ENCODE measurements around the gene SFTPA1.
"Not testable (repeated sequence)": the region's sequence is repeated elsewhere in the genome, so short reads cannot be mapped to it uniquely, and the experiment has no call there.

Gene SFTPA1

DNA sequence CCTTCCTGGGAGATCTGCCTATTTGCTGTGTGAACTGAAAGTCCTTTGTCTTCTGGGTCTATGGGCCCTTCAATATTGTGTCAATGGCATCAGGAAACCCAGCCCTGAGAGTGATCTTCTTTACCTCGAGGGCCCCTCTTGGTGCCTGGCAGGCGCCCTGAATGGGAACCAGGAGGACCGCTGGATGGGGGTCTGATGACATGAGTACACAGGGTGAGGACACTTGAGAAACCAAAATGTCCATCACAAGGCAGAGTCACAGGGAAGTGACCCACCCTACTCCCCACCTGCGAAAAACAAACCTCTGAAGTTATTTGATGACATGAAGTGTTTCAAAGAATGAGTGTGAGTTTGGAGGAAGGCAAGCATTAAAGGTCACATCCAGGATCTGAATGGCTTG lies 17.3 kb downstream of the SFTPA1 start:
- Histone ChIP-seq H3K9me3 (ENCODE audit: insufficient read depth, low read length, severe bottlenecking) (no peaks in the 10 kb centered on the region), H3K27ac (ENCODE audit: low read length) (no peak overlapping the region), H3K4me2 (ENCODE audit: insufficient read depth, low read length) (no peak overlapping the region), H3K79me2 (ENCODE audit: insufficient read depth, low read length) (no peaks in the 10 kb centered on the region), H3K4me3 (ENCODE audit: low read depth in 1 of 2, low read length in 2 of 2) (no peak overlapping the region), H3K27me3 (ENCODE audit: insufficient read depth, low read length, poor library complexity) (no peaks in the 10 kb centered on the region), H2AFZ (ENCODE audit: low read depth, low read length) (no peak overlapping the region), H3K4me1 (ENCODE audit: insufficient read depth, low read length) (no peaks in the 10 kb centered on the region), H3K9ac (ENCODE audit: low read depth, low read length) (no peak overlapping the region), H3K36me3 (ENCODE audit: insufficient read depth, low read length) (no peaks in the 10 kb centered on the region), H4K20me1 (ENCODE audit: insufficient read depth, low read length) (no peaks in the 10 kb centered on the region)
- TF ChIP-seq, protein P1, sequence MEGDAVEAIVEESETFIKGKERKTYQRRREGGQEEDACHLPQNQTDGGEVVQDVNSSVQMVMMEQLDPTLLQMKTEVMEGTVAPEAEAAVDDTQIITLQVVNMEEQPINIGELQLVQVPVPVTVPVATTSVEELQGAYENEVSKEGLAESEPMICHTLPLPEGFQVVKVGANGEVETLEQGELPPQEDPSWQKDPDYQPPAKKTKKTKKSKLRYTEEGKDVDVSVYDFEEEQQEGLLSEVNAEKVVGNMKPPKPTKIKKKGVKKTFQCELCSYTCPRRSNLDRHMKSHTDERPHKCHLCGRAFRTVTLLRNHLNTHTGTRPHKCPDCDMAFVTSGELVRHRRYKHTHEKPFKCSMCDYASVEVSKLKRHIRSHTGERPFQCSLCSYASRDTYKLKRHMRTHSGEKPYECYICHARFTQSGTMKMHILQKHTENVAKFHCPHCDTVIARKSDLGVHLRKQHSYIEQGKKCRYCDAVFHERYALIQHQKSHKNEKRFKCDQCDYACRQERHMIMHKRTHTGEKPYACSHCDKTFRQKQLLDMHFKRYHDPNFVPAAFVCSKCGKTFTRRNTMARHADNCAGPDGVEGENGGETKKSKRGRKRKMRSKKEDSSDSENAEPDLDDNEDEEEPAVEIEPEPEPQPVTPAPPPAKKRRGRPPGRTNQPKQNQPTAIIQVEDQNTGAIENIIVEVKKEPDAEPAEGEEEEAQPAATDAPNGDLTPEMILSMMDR (IDR thresholded peaks at IDR 0.05; ENCODE audit: borderline replicate concordance, extremely low read depth, low read length, poor library complexity, severe bottlenecking) = no peak
- TF ChIP-seq EZH2 (IDR thresholded peaks at IDR 0.05; ENCODE audit: borderline replicate concordance, low read depth, low read length, severe bottlenecking) = no peak
- ATAC-seq (ENCODE audit: insufficient read depth, low read depth) (no peak), DNase-seq (no peak)

DNA sequence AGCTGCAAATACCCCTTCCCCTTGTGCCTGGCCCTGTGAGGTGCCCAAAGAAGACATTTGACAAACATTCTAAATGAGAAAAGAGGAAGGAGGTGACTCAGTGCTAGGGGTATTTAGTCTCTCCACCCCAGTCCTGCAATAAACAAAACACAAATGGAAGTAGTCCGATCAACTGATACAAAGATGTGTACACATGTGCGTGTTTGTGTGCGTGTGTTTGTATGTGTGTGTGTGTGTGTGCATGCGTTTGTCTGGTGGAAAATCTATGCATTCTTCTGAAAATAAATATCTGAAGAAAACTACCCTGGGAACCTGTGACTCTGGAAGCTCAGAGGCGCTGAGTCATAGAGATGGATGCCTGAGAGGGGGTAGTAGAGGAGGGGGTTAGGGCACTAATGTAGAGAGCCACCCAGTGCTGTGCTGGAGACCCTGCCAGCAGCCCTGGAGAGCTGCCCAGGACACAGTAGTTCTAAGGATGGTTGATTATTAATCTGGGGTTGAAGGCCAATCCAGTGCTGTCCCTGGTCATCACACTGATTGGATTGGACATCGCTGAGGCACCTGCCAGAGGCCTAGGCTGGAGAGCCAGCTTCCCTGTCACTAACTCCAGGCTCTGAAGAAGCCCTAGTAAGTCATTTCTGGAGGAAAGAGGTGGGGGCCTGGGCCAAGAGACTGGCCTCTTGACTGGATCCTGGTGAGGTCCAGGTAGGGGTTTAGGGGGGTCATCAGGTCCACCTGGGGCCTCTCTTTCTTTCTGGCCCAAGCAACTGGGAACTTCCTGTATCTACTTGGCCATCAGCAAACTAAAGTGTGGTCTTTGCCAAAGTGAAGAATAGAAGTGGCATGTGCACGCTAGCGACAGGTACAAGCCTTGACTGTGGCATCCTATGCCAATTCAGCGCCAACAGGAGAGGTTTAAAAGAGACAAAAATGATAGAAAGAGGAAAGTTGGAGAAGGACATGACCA lies 18.5 kb downstream of the SFTPA1 start:
- Histone ChIP-seq H3K27ac (ENCODE audit: low read length) (no peak overlapping the region), H3K9me3 (ENCODE audit: insufficient read depth, low read length, severe bottlenecking) (no peaks in the 10 kb centered on the region), H4K20me1 (ENCODE audit: insufficient read depth, low read length) (no peaks in the 10 kb centered on the region), H3K9ac (ENCODE audit: low read depth, low read length) (no peak overlapping the region), H3K79me2 (ENCODE audit: insufficient read depth, low read length) (no peaks in the 10 kb centered on the region), H3K27me3 (ENCODE audit: insufficient read depth, low read length, poor library complexity) (no peaks in the 10 kb centered on the region), H3K4me1 (ENCODE audit: insufficient read depth, low read length) (no peaks in the 10 kb centered on the region), H2AFZ (ENCODE audit: low read depth, low read length) (no peak overlapping the region), H3K4me2 (ENCODE audit: insufficient read depth, low read length) (no peak overlapping the region), H3K4me3 (ENCODE audit: low read depth in 1 of 2, low read length in 2 of 2) (no peak overlapping the region), H3K36me3 (ENCODE audit: insufficient read depth, low read length) (no peaks in the 10 kb centered on the region)
- DNase-seq (no peak), ATAC-seq (ENCODE audit: insufficient read depth, low read depth) (no peak)
- TF ChIP-seq, protein P1 (IDR thresholded peaks at IDR 0.05; ENCODE audit: borderline replicate concordance, extremely low read depth, low read length, poor library complexity, severe bottlenecking) = no peak
- no peak for TF ChIP-seq EZH2 (IDR thresholded peaks at IDR 0.05; ENCODE audit: borderline replicate concordance, low read depth, low read length, severe bottlenecking)

DNA sequence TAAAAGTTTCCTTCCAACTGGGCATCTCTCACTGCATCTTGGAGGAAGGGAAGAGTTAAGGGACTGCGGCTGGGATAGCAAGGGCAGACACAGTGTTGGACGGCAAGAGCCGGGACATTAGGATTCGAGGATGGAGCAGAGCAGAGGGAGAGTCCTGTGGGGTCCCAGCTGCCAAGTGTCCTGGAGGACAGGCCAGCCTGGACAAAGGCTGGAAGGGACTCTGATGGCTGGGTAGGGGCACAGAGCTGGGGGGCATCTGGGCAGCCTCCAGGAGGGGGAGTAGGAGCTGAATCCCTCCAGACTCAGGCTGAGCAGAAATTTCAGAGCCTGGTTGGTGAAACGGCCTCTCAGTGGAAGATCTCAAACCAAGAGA lies 19.2 kb downstream of the SFTPA1 start:
- Histone ChIP-seq H3K9ac (ENCODE audit: low read depth, low read length) (no peak overlapping the region), H3K4me3 (ENCODE audit: low read depth in 1 of 2, low read length in 2 of 2) (no peak overlapping the region), H3K27ac (ENCODE audit: low read length) (no peak overlapping the region), H3K4me1 (ENCODE audit: insufficient read depth, low read length) (no peaks in the 10 kb centered on the region), H3K36me3 (ENCODE audit: insufficient read depth, low read length) (no peaks in the 10 kb centered on the region), H4K20me1 (ENCODE audit: insufficient read depth, low read length) (no peaks in the 10 kb centered on the region), H3K4me2 (ENCODE audit: insufficient read depth, low read length) (no peak overlapping the region), H3K79me2 (ENCODE audit: insufficient read depth, low read length) (no peaks in the 10 kb centered on the region), H2AFZ (ENCODE audit: low read depth, low read length) (no peak overlapping the region), H3K9me3 (ENCODE audit: insufficient read depth, low read length, severe bottlenecking) (no peaks in the 10 kb centered on the region), H3K27me3 (ENCODE audit: insufficient read depth, low read length, poor library complexity) (no peaks in the 10 kb centered on the region)
- ATAC-seq (ENCODE audit: insufficient read depth, low read depth) (no peak), DNase-seq (no peak)
- TF ChIP-seq, protein P1 (IDR thresholded peaks at IDR 0.05; ENCODE audit: borderline replicate concordance, extremely low read depth, low read length, poor library complexity, severe bottlenecking) = no peak
- TF ChIP-seq EZH2 (IDR thresholded peaks at IDR 0.05; ENCODE audit: borderline replicate concordance, low read depth, low read length, severe bottlenecking) = no peak

DNA sequence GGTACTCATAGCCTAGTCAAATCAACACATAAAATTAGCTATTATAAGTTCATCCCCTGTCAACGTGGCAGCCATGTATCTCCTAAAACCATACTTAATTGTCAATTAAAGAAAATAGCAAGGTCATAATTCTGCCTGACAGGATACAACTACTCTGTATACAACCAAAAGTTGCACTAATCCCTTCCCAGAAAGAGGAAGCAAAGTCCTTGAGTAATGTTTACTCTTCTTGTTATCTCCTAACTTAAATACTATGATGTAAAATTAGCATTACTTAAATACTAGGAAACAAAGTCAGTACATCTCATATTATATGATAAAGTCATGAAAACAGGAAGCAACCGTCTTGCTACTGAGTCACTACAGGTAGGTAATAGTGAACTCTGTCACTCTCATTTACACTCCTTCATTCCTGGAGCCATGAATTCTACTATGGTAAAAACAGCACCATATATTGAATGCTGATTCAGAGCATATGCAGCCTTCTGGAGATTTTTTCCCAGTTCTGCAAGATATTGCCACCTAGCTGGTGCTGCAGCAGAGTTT lies 26.0 kb downstream of the SFTPA1 start:
- H3K4me3 ChIP-seq (ENCODE audit: low read depth in 1 of 2, low read length in 2 of 2); H2AFZ ChIP-seq (ENCODE audit: low read depth, low read length); H3K27me3 ChIP-seq (ENCODE audit: insufficient read depth, low read length, poor library complexity); H3K9ac ChIP-seq (ENCODE audit: low read depth, low read length); H3K79me2 ChIP-seq (ENCODE audit: insufficient read depth, low read length); H3K4me1 ChIP-seq (ENCODE audit: insufficient read depth, low read length); H3K27ac ChIP-seq (ENCODE audit: low read length); H3K4me2 ChIP-seq (ENCODE audit: insufficient read depth, low read length); ATAC-seq (ENCODE audit: insufficient read depth, low read depth); DNase-seq; H3K9me3 ChIP-seq (ENCODE audit: insufficient read depth, low read length, severe bottlenecking); H3K36me3 ChIP-seq (ENCODE audit: insufficient read depth, low read length); H4K20me1 ChIP-seq (ENCODE audit: insufficient read depth, low read length): not testable (repeated sequence)

Measured in DND-41 (cell line).